Activated T-cell treated with anti-CD3 and anti-CD28 coated beads for 24 hours (primary cell): Measurements from ENCODE around the gene ITPKB.

Experiments
- DNase-seq: peaks from one replicate; pipeline ENCODE4 v3.0.0-alpha.2; 2020; ENCODE audit warnings: low read depth

Gene ITPKB

GRCh38 chr1:226637147-226637935 lies 101.7 kb downstream of the ITPKB start:
- DNase-seq: no peak

GRCh38 chr1:226636847-226637096 lies 102.3 kb downstream of the ITPKB start:
- no peak for DNase-seq

- peak; percentile 52 for DNase-seq
These were observed 103.6 kb downstream of the ITPKB start for GRCh38 chr1:226635456-226635941.

GRCh38 chr1:226634611-226635246 lies 104.4 kb downstream of the ITPKB start:
- no peak for DNase-seq

- DNase-seq: peak; percentile 74
These were observed 104.9 kb downstream of the ITPKB start for GRCh38 chr1:226634166-226634588.

- no peak for DNase-seq
These were observed 105.4 kb downstream of the ITPKB start for GRCh38 chr1:226633541-226634165.

GRCh38 chr1:226632922-226633351 lies 106.1 kb downstream of the ITPKB start:
- no peak for DNase-seq

- DNase-seq: no peak
These were observed 106.8 kb downstream of the ITPKB start for GRCh38 chr1:226632169-226632879.

- DNase-seq: no peak
These were observed 107.7 kb downstream of the ITPKB start for GRCh38 chr1:226631229-226632000.

GRCh38 chr1:226630592-226630991 lies 108.5 kb downstream of the ITPKB start:
- no peak for DNase-seq

GRCh38 chr1:226629896-226630550 lies 109.1 kb downstream of the ITPKB start:
- no peak for DNase-seq

- no peak for DNase-seq
These were observed 109.7 kb downstream of the ITPKB start for GRCh38 chr1:226629210-226629895.

GRCh38 chr1:226628612-226629155 lies 110.4 kb downstream of the ITPKB start:
- no peak for DNase-seq

- peak; percentile 15 for DNase-seq
These were observed 111.0 kb downstream of the ITPKB start for GRCh38 chr1:226627924-226628611.

GRCh38 chr1:226627050-226627755 lies 111.9 kb downstream of the ITPKB start:
- no peak for DNase-seq

- DNase-seq: peak; percentile 81
These were observed 112.5 kb downstream of the ITPKB start for GRCh38 chr1:226626577-226626956.

- DNase-seq: no peak
These were observed 113.1 kb downstream of the ITPKB start for GRCh38 chr1:226625832-226626576.

- DNase-seq: no peak
These were observed 113.8 kb downstream of the ITPKB start for GRCh38 chr1:226625326-226625725.
